Activated CD4-positive, alpha-beta T cell treated with anti-CD3 and anti-CD28 coated beads for 1 hour (primary cell): ENCODE results near the gene FGFR3.

Experiments used
- DNase-seq: peaks from one replicate; pipeline ENCODE4 v3.0.0-alpha.2; 2020

Gene FGFR3

GRCh38 chr4:1792832-1793495 lies at the start of gene FGFR3:
FGFR3 (plus strand) TSS chr4:1793293; CDS start chr4:1793935, 642 bp downstream.
- DNase-seq, result peak; percentile 11

- no peak for DNase-seq
These were observed 49.5 kb upstream of the FGFR3 start for GRCh38 chr4:1743551-1743950.

GRCh38 chr4:1743975-1744374 lies 49.1 kb upstream of the FGFR3 start:
- DNase-seq, result no peak

GRCh38 chr4:1744552-1744951 lies 48.5 kb upstream of the FGFR3 start:
- DNase-seq, result no peak

GRCh38 chr4:1745165-1745564 lies 47.9 kb upstream of the FGFR3 start:
- no peak for DNase-seq

- DNase-seq, result no peak
These were observed 47.4 kb upstream of the FGFR3 start for GRCh38 chr4:1745697-1746096.

GRCh38 chr4:1746265-1746691 lies 46.8 kb upstream of the FGFR3 start:
- peak; percentile 58 for DNase-seq

GRCh38 chr4:1746919-1747602 lies 46.0 kb upstream of the FGFR3 start:
- DNase-seq, result no peak

- no peak for DNase-seq
These were observed 45.5 kb upstream of the FGFR3 start for GRCh38 chr4:1747603-1747967.

GRCh38 chr4:1748465-1748995 lies 44.6 kb upstream of the FGFR3 start:
- DNase-seq, result peak; percentile 64

GRCh38 chr4:1749370-1749769 lies 43.7 kb upstream of the FGFR3 start:
- no peak for DNase-seq

GRCh38 chr4:1749826-1750225 lies 43.3 kb upstream of the FGFR3 start:
- no peak for DNase-seq

- no peak for DNase-seq
These were observed 42.5 kb upstream of the FGFR3 start for GRCh38 chr4:1750381-1751154.

GRCh38 chr4:1751155-1751918 lies 41.8 kb upstream of the FGFR3 start:
- no peak for DNase-seq

GRCh38 chr4:1751919-1752283 lies 41.2 kb upstream of the FGFR3 start:
- no peak for DNase-seq

- no peak for DNase-seq
These were observed 40.6 kb upstream of the FGFR3 start for GRCh38 chr4:1752284-1753041.

GRCh38 chr4:1753294-1753696 lies 39.8 kb upstream of the FGFR3 start:
- no peak for DNase-seq

GRCh38 chr4:1753697-1754311 lies 39.3 kb upstream of the FGFR3 start:
- no peak for DNase-seq

- no peak for DNase-seq
These were observed 38.8 kb upstream of the FGFR3 start for GRCh38 chr4:1754336-1754735.

- DNase-seq, result no peak
These were observed 37.8 kb upstream of the FGFR3 start for GRCh38 chr4:1755297-1755696.

GRCh38 chr4:1756079-1756478 lies 37.0 kb upstream of the FGFR3 start:
- no peak for DNase-seq
